GM19467 (cell line): ENCODE measurements around the gene PRSS57.
A peak's percentile ranks its signal among the peaks of the same experiment; 100 is the strongest.

Source experiments
- ATAC-seq: cut with Tn5 transposase; IDR thresholded peaks from one replicate; pipeline ENCODE4 v1.9.1; 2021; ENCODE audit warnings: mild to moderate bottlenecking, moderate library complexity; ENCODE audit not compliant: unreplicated experiment

PRSS57 gene

GRCh38 chr19:639253-640160, 55.7 kb downstream of the PRSS57 start, which contains the start of gene FGF22:
TSS of gene FGF22 (plus strand) at chr19:639879. CDS start at chr19:639926, 47 bp downstream.
- ATAC-seq = peak; percentile 46

- ATAC-seq = no peak
These were observed 56.4 kb downstream of the PRSS57 start for GRCh38 chr19:638906-639252.
